HL-60 (cell line): Measurements from ENCODE around the gene DNAJC5G.

ENCODE experiments used
- DNase-seq, 2 experiments: peaks; one replicate each; pipeline ENCODE4 v3.0.0-alpha.2; 2010 to 2020; ENCODE audit warnings: low read depth in 1 of 2, low spot score in 1 of 2
- H3K27ac ChIP-seq: fragments of 250-450 bp; sonication (Bioruptor Pico); replicated peaks from 2 replicates; pipeline ENCODE4 v1.5.1; 2020; ENCODE audit warnings: mild to moderate bottlenecking, moderate library complexity
- H3K27me3 ChIP-seq: fragments of 250-450 bp; sonication (Bioruptor Pico); 2 replicates; pipeline ENCODE4 v1.5.1; 2021; ENCODE audit warnings: mild to moderate bottlenecking, moderate library complexity; ENCODE audit not compliant: insufficient read depth, poor library complexity, severe bottlenecking
- H3K4me3 ChIP-seq: replicated peaks from 2 replicates; pipeline ENCODE4 v1.5.1; 2011; ENCODE audit warnings: mild to moderate bottlenecking, control low read depth, low read length; ENCODE audit not compliant: insufficient read depth
- GABPA ChIP-seq: IDR thresholded peaks from 2 replicates; pipeline ENCODE4 v1.6.1; 2012; ENCODE audit warnings: low read depth
- POLR2AphosphoS5 ChIP-seq: IDR thresholded peaks from 2 replicates; pipeline ENCODE4 v1.6.1; 2012; ENCODE audit warnings: low read depth
- SPI1 ChIP-seq: IDR thresholded peaks from 2 replicates; pipeline ENCODE4 v1.6.1; 2012; ENCODE audit warnings: low read depth, mild to moderate bottlenecking, borderline replicate concordance
- TF ChIP-seq, protein P1 (sequence below): IDR thresholded peaks from one replicate; pipeline ENCODE4 v1.5.1; 2011; ENCODE audit warnings: low read length, control low read depth, inconsistent platforms; ENCODE audit not compliant: insufficient read depth
- TF ChIP-seq, protein P2 (sequence below): IDR thresholded peaks from 2 replicates; pipeline ENCODE4 v1.6.1; 2012; ENCODE audit warnings: low read depth; ENCODE audit not compliant: insufficient replicate concordance

Gene DNAJC5G

DNA sequence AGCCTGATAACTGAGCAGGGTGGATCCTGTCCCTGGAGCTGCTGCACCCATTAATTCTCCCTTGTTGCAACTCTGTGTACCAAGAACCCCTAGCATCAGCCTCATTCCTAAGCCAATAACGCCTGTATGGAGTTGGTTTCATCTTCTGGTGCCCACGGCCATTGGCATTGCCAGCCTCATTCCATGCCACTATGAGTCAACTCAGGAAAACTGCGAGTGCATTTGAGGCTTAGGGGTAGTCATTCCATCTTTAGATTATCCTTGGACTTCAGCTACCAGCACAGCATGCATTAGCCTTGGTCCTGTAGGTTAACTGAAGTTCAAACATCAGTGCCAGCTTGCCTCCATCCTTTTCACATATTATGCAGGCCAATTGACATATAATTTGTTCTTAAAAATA lies 5.6 kb downstream of the DNAJC5G start:
- no peak for DNase-seq
- no peak overlapping the region for H3K4me3 ChIP-seq
- no peaks in the 10 kb centered on the region for H3K27me3 ChIP-seq
- TF ChIP-seq POLR2AphosphoS5, result no peak
- TF ChIP-seq, protein P1, sequence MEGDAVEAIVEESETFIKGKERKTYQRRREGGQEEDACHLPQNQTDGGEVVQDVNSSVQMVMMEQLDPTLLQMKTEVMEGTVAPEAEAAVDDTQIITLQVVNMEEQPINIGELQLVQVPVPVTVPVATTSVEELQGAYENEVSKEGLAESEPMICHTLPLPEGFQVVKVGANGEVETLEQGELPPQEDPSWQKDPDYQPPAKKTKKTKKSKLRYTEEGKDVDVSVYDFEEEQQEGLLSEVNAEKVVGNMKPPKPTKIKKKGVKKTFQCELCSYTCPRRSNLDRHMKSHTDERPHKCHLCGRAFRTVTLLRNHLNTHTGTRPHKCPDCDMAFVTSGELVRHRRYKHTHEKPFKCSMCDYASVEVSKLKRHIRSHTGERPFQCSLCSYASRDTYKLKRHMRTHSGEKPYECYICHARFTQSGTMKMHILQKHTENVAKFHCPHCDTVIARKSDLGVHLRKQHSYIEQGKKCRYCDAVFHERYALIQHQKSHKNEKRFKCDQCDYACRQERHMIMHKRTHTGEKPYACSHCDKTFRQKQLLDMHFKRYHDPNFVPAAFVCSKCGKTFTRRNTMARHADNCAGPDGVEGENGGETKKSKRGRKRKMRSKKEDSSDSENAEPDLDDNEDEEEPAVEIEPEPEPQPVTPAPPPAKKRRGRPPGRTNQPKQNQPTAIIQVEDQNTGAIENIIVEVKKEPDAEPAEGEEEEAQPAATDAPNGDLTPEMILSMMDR, result no peak
- no peak for TF ChIP-seq SPI1
- TF ChIP-seq, protein P2, sequence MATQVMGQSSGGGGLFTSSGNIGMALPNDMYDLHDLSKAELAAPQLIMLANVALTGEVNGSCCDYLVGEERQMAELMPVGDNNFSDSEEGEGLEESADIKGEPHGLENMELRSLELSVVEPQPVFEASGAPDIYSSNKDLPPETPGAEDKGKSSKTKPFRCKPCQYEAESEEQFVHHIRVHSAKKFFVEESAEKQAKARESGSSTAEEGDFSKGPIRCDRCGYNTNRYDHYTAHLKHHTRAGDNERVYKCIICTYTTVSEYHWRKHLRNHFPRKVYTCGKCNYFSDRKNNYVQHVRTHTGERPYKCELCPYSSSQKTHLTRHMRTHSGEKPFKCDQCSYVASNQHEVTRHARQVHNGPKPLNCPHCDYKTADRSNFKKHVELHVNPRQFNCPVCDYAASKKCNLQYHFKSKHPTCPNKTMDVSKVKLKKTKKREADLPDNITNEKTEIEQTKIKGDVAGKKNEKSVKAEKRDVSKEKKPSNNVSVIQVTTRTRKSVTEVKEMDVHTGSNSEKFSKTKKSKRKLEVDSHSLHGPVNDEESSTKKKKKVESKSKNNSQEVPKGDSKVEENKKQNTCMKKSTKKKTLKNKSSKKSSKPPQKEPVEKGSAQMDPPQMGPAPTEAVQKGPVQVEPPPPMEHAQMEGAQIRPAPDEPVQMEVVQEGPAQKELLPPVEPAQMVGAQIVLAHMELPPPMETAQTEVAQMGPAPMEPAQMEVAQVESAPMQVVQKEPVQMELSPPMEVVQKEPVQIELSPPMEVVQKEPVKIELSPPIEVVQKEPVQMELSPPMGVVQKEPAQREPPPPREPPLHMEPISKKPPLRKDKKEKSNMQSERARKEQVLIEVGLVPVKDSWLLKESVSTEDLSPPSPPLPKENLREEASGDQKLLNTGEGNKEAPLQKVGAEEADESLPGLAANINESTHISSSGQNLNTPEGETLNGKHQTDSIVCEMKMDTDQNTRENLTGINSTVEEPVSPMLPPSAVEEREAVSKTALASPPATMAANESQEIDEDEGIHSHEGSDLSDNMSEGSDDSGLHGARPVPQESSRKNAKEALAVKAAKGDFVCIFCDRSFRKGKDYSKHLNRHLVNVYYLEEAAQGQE, result no peak
- no peak for TF ChIP-seq GABPA
- H3K27ac ChIP-seq, result no peak overlapping the region

DNA sequence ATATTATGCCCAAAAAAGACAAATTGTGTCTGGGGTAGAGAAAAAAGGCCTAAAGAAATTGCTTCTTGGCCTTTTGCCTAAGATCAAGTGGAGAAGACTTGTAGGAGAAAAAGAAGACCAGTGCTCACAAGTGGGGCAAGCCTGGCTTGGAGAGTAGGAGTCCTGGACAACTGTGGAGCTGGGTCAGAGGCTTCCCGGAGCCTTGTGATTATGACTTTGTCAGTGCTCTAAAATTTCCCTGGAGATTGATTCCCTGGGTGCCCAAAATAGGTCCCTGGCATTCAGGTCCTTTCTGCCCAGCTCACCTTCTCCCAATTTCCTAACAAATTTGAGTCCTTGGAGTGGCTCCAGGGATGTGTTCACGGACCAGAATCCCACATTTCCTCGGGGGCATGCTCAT lies 6.2 kb downstream of the DNAJC5G start:
- Histone ChIP-seq H3K27me3 (no peaks in the 10 kb centered on the region), H3K4me3 (no peak overlapping the region), H3K27ac (no peak overlapping the region)
- TF ChIP-seq GABPA, result no peak
- no peak for TF ChIP-seq SPI1
- no peak for TF ChIP-seq POLR2AphosphoS5
- TF ChIP-seq, protein P1, result no peak
- TF ChIP-seq, protein P2, result no peak
- no peak for DNase-seq

DNA sequence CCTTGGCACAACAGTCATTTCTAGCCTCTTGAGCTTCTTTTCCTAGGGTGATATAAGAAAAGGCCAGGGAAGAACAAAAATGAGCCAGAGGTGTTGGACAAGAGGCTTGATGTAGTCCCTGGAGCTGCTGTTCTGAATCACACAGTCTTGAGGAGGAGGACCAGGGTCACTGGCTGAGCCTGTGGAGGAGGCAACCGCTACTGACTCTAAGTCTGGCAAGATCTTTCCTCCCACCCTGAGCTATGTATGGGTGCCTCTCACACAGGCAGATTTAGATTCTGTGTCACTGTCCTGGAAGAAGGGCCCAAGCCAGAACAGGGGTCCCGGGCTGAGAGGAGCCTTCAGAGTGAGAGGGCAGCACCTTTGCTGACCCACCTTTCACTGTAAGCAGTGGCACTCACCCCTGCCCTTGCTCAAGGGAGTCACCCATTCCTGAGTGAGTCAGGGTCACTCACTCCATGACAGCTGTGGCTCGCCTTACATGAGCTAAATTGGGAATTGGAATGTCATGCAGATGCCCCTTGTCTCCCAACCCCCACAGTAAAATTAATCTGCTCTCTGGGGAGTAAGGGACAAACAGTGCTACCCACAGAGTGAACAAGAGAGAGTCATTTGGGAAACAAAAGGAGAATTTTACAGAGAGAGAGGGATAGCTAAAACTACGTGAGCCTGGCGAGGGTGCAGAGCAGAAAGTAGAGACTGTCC lies 6.8 kb downstream of the DNAJC5G start, which contains the start of gene TRIM54:
TSS of gene TRIM54 (plus strand) at position 575 of the 705 bp plus-strand sequence. CDS start 303 bp downstream, outside the sequence.
- TF ChIP-seq, protein P1, result no peak
- TF ChIP-seq SPI1, result no peak
- no peak for TF ChIP-seq POLR2AphosphoS5
- TF ChIP-seq, protein P2, result no peak
- no peak for TF ChIP-seq GABPA
- Histone ChIP-seq H3K27me3 (no peaks in the 10 kb centered on the region), H3K4me3 (no peak within 1 kb of the TSS), H3K27ac (no peak within 1 kb of the TSS)
- no peak for DNase-seq
